GM12874 (cell line): ENCODE measurements around the gene LIN54.
A peak's percentile ranks its signal among the peaks of the same experiment; 100 is the strongest.

Experiments
- CTCF ChIP-seq: IDR thresholded peaks from 2 replicates; pipeline ENCODE4 v1.5.1; 2011; ENCODE audit warnings: low read depth, mild to moderate bottlenecking, control low read depth, low read length, moderate library complexity; ENCODE audit not compliant: insufficient read depth

The LIN54 gene

GRCh38 chr4:83013902-83014301, 3.3 kb upstream of the LIN54 start:
- TF ChIP-seq CTCF = no peak

GRCh38 chr4:83013420-83013867, 2.8 kb upstream of the LIN54 start:
- no peak for TF ChIP-seq CTCF

GRCh38 chr4:83012687-83013419, 2.2 kb upstream of the LIN54 start:
- TF ChIP-seq CTCF = peak; percentile 64

DNA sequence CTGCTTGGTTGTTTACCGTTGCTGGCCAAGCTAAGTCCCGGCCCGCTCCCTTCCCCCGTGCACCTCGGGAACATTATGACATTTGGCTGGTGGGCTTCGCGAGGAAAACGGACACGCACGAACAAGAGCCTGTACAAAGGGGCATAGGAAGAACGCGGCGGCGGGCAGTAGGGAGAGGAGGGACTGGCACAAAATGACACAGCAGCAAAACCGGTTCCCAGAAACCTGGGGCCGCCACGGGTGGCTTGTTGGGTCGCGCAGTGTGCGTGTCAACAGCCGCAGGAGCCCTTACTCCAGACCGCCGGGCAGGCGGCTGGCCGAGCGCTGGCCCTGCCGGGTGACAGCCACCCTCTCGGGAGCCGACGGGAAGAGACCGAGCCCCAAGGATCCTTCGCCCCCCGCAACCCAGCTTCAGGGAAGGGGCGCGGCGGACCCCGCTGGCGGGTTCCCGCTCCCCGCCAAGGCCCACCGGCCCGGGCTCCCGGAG, 1.6 kb upstream of the LIN54 start:
- no peak for TF ChIP-seq CTCF

- no peak for TF ChIP-seq CTCF
These were observed 1.1 kb upstream of the LIN54 start for GRCh38 chr4:83011689-83012199.

DNA sequence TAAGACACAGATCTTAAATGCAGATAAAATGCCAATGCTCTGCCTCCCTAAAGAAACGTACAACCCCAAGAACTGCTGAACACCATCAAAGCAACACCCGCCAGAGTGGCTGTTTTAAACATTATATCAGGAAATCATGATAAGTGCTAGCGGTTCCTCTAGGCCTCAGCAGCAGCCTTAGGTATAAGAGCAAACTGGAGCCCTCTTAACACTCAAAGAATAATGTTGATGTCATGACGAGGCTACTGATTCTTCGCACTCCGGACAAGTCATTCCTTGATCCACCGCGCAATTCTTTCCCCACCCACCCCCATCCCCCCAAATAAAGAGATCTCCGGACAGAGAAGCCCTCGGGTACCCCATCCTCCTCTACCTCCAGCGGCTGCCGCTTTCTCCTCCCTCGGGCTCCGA, 507 bp downstream of the LIN54 start:
- TF ChIP-seq CTCF = no peak

- no peak for TF ChIP-seq CTCF
These were observed 1.1 kb downstream of the LIN54 start for GRCh38 chr4:83009529-83009928.
